ENCODE data around the gene ZNF441.
"Not testable (repeated sequence)": the region's sequence is repeated elsewhere in the genome, so short reads cannot be mapped to it uniquely, and the experiment has no call there.

The ZNF441 gene

DNA sequence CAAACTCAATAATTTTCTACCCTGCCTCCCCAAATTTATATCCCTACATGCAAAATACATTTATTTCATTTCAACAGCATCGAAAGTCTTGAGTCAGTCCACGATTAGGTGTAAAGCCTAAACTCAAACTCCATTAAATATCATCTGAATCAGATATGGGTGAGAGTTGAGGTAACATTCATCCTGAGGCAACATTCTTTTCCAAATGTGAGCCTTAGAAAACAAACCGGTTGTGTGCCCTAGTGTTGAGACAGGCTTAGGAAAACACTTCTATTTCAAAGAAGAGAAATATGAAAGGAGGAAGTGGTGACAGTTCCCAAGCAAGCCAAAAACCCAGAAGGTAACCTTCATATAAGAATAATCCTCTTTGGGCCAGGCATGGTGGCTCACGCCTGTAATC, 12.1 kb upstream of the ZNF441 start:
- in situ Hi-C loops (cut with MboI; ENCODE audit: low sequenced_read_pairs, unreplicated experiment) = no loop called here
- no peak for TF ChIP-seq CTCF (IDR thresholded peaks at IDR 0.05; ENCODE audit: borderline replicate concordance, control extremely low read depth, extremely low read depth, insufficient read depth, missing control alignments)
- DNase-seq (ENCODE audit: low spot score) = no peak

DNA sequence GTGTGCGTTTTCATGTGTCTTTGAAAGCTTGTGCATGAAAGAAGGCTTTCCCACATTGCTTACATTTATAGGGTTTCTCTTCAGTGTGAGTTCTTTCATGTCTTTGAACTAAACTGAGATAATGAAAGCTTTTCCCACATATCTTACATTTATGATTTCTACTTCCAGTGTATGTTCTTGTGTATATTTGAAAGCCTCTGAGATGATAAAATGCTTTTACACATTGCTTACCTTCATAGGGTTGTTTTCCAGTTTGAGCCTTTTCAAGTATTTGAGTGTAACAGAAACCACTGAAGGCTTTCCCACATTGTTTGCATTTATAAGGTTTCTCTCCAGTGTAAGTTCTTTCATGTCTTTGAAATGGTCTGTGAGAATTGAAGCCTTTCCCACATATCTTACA, 9.8 kb upstream of the ZNF441 start:
- in situ Hi-C loops (cut with MboI; ENCODE audit: low sequenced_read_pairs, unreplicated experiment) = no loop called here
- no peak for DNase-seq (ENCODE audit: low spot score)
- no peak for TF ChIP-seq CTCF (IDR thresholded peaks at IDR 0.05; ENCODE audit: borderline replicate concordance, control extremely low read depth, extremely low read depth, insufficient read depth, missing control alignments)

GRCh38 chr19:11759805-11760204, 7.0 kb upstream of the ZNF441 start:
- TF ChIP-seq CTCF (IDR thresholded peaks at IDR 0.05; ENCODE audit: borderline replicate concordance, control extremely low read depth, extremely low read depth, insufficient read depth, missing control alignments) = no peak
- in situ Hi-C loops (cut with MboI; ENCODE audit: low sequenced_read_pairs, unreplicated experiment) = no loop called here
- no peak for DNase-seq (ENCODE audit: low spot score)

- in situ Hi-C loops (cut with MboI; ENCODE audit: low sequenced_read_pairs, unreplicated experiment) = no loop called here
- no peak for DNase-seq (ENCODE audit: low spot score)
- TF ChIP-seq CTCF (IDR thresholded peaks at IDR 0.05; ENCODE audit: borderline replicate concordance, control extremely low read depth, extremely low read depth, insufficient read depth, missing control alignments) = no peak
These were observed 3.7 kb upstream of the ZNF441 start for GRCh38 chr19:11763117-11763516.

DNA sequence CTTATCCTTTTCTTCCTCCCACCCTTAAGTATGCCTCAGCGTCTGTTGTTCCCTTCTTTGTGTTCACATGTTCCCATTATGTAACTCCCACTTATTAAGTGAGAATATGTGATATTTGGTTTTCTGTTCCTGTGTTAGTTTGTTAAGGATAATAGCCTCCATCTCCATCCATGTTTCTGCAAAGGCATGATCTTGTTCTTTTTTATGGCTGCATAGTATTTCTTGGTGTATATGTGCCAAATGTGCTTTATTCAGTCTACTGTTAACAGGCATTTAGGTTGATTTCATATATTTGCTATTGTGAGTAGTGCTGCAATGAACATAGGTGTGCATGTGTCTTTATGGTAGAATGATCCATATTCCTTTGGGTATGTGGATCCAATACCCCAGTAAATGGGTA, 3.2 kb upstream of the ZNF441 start:
- in situ Hi-C loops (cut with MboI; ENCODE audit: low sequenced_read_pairs, unreplicated experiment) = no loop called here
- no peak for DNase-seq (ENCODE audit: low spot score)
- no peak for TF ChIP-seq CTCF (IDR thresholded peaks at IDR 0.05; ENCODE audit: borderline replicate concordance, control extremely low read depth, extremely low read depth, insufficient read depth, missing control alignments)

DNA sequence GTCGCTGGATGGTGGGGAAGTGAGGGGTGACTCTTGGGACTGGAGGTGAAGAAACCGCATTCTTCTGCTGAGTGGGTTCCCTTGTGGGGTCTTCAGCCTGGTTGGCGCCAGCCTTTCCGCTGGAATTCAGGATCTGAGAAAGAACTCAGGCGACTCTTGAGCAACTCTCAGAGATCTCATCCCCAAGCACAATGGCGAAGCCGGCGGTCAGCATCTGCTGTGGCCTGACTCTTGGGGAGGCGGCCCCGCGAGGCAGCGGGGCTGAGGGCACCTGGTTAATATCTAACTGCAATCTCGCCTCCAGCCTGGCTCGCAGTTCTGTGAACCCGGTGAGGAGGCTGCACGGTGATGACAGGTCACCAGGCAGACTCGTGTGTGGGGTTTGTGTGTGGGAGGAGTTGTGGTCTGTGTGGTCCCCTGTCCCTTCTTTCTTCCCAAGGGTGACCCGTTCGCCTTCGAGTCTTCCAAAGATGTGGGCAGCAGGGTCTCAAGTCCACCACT, 883 bp downstream of the ZNF441 start:
- no peak for TF ChIP-seq CTCF (IDR thresholded peaks at IDR 0.05; ENCODE audit: borderline replicate concordance, control extremely low read depth, extremely low read depth, insufficient read depth, missing control alignments)
- DNase-seq (ENCODE audit: low spot score) = peak; percentile 57
- in situ Hi-C loops (cut with MboI; ENCODE audit: low sequenced_read_pairs, unreplicated experiment) = no loop called here

DNA sequence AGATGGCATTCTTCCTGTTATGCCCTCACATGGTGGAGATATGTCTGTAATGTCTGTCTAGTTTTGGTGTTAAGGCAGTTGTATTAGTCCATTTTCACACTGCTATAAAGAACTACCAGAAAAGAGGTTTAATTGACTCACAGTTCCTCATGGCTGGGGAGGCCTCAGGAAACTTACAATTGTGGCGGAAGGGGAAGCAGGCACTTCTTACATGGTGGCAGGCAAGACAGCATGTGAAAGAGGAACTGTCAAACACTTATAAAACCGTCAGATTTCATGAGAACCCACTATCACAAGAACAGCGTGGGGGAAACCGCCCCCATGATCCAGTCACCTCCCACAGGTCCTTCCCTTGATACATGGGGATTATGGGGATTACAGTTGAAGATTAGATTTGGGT, 3.2 kb downstream of the ZNF441 start:
- no peak for DNase-seq (ENCODE audit: low spot score)
- in situ Hi-C loops (cut with MboI; ENCODE audit: low sequenced_read_pairs, unreplicated experiment) = no loop called here
- TF ChIP-seq CTCF (IDR thresholded peaks at IDR 0.05; ENCODE audit: borderline replicate concordance, control extremely low read depth, extremely low read depth, insufficient read depth, missing control alignments) = no peak

DNA sequence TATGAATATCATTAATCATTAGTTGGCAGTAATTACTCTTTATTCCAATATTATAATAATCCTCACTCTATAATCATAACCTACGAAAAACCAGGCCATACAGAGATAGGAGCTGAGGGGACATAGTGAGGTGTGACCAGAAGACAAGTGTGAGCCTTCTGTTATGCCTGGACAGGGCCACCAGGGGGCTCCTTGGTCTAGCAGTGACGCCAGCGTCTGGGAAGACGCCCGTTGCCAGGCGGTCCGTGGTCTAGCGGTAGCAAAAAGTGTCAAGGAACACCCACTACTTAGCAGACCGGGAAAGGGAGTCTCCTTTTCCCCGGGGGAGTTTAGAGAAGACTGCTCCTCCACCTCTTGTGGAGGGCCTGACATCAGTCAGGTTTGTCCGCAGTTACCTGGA, 4.7 kb downstream of the ZNF441 start:
- DNase-seq (ENCODE audit: low spot score); in situ Hi-C loops (cut with MboI; ENCODE audit: low sequenced_read_pairs, unreplicated experiment): not testable (repeated sequence)

GRCh38 chr19:11776669-11777068, 9.9 kb downstream of the ZNF441 start:
- in situ Hi-C loops (cut with MboI; ENCODE audit: low sequenced_read_pairs, unreplicated experiment); DNase-seq (ENCODE audit: low spot score): not testable (repeated sequence)
